IPS-18c (cell line): Measurements from ENCODE around the gene ZFYVE19.
A peak's percentile ranks its signal among the peaks of the same experiment; 100 is the strongest.

ENCODE experiments used
- H3K4me3 ChIP-seq: 2 replicates; pipeline ENCODE4 v1.7.0; 2013; ENCODE audit warnings: low read depth, mild to moderate bottlenecking, low read length, moderate library complexity; ENCODE audit not compliant: insufficient read depth
- H3K9me3 ChIP-seq: one replicate; pipeline ENCODE4 v1.6.1; 2013; ENCODE audit warnings: mild to moderate bottlenecking, low read length, moderate library complexity; ENCODE audit not compliant: control insufficient read depth, insufficient read depth

ZFYVE19 gene

DNA sequence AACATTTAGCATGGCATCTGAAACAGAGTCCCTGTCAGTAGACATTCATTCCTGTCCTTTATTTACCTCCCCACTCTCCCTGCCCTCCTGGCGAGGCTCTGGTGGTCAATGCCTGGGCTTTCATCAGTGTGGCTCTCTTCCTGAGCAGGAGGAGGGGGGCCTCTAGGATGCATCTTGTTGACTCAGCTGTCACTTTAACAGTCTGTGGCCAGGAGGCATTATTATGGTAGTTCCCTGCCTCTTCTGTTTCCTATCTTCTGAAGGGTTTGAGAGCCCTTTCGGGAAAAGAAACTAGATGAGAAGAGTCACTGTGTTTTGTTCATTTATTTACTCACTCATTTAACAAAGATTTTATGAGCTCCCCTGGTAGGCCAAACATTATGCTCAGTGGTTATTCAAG, 24.0 kb downstream of the ZFYVE19 start:
- no peak overlapping the region for H3K4me3 ChIP-seq
- no peaks in the 10 kb centered on the region for H3K9me3 ChIP-seq

- H3K4me3 ChIP-seq, result no peak overlapping the region
- no peaks in the 10 kb centered on the region for H3K9me3 ChIP-seq
Measured at GRCh38 chr15:40831861-40832260, 25.0 kb downstream of the ZFYVE19 start.

DNA sequence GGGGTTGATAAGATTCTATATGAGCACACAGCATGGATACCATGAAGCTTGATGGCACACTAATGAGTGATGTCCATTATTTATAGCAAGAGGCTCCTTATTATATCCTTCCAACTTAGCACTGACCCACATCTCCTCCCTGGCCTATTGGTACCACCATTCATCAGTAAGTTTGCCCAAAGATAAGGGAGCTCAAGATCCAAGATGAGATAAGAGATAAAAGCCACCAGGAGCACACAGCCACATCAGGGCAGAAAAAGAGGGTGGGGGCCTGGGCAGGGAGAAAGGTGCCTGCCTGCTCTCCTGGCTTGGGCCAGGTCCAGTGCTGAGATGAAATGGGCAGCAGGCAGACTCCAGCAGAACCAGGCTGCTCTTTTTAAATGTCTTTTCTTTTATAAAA, 26.0 kb downstream of the ZFYVE19 start:
- no peaks in the 10 kb centered on the region for H3K9me3 ChIP-seq
- no peak overlapping the region for H3K4me3 ChIP-seq

GRCh38 chr15:40836020-40836419, 29.1 kb downstream of the ZFYVE19 start:
- Histone ChIP-seq H3K4me3 (no peak overlapping the region), H3K9me3 (no peaks in the 10 kb centered on the region)

DNA sequence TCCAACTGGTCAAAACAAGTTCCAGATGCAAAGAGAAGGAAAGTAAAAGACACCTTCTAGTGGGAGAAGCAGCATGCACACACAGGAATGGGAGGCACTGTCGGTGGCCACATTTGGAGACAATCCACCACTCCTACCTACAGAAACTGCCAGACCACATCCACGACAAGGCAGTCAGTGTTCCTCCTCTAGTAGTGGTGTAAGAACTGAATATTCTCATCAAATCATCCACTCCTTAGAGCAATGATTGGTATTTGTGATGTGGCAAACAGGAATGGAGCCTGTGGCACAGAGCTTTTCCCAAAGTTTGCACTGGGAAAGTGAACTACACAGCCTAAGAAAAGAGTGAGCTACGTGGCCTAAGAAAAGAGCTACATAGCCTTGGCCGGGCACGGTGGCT, 31.9 kb downstream of the ZFYVE19 start:
- H3K4me3 ChIP-seq, result no peak overlapping the region

GRCh38 chr15:40841741-40842140, 34.9 kb downstream of the ZFYVE19 start:
- H3K4me3 ChIP-seq, result no peak overlapping the region
- H3K9me3 ChIP-seq, result no peaks in the 10 kb centered on the region

More for the DNA sequence above, 31.9 kb downstream of the ZFYVE19 start:
- H3K9me3 ChIP-seq, result no peaks in the 10 kb centered on the region

DNA sequence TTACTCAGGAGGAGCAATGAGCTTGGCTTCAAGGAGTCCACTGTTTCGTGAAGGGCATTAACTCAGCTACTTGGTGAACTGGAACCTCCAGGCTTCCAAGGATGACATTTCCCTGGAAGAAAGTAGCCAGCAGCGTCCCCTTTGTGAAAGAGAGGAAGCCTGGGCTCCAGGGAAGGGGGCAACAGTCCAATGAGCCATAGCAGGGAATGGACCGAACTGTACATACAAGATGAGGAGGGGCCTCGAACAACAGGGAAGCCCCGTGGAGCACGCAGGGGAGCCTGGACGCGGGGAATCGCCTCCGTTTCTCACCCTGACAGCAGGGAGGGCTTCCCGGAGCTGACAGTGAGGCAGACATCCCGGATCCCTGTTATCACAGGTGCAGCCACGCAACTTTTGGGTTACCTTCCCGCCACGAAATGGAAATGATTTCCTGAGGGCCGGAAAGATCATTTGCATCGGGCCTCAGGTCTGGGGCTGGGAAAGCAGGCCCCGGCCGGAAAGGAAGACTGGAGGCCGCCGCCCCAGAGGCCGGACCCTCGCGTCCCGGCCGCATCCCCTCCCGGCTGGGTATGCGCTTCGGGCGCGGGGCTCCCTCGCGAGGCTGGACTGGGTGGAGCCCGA, 36.5 kb downstream of the ZFYVE19 start:
- Histone ChIP-seq H3K4me3 (peak overlapping the region; percentile 92), H3K9me3 (no peaks in the 10 kb centered on the region)

- Histone ChIP-seq H3K4me3 (peak within 1 kb of the TSS; percentile 92), H3K9me3 (no peaks in the 10 kb centered on the region)
Measured at GRCh38 chr15:40843885-40844695, 37.2 kb downstream of the ZFYVE19 start, which contains the start of gene SPINT1. Gene SPINT1 (plus strand): TSS chr15:40844048. CDS start chr15:40844555, 507 bp downstream.

DNA sequence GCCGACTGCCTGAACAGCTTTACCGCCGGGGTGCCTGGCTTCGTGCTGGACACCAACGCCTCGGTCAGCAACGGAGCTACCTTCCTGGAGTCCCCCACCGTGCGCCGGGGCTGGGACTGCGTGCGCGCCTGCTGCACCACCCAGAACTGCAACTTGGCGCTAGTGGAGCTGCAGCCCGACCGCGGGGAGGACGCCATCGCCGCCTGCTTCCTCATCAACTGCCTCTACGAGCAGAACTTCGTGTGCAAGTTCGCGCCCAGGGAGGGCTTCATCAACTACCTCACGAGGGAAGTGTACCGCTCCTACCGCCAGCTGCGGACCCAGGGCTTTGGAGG, 37.8 kb downstream of the ZFYVE19 start:
- Histone ChIP-seq H3K4me3 (peak overlapping the region; percentile 92), H3K9me3 (no peaks in the 10 kb centered on the region)

DNA sequence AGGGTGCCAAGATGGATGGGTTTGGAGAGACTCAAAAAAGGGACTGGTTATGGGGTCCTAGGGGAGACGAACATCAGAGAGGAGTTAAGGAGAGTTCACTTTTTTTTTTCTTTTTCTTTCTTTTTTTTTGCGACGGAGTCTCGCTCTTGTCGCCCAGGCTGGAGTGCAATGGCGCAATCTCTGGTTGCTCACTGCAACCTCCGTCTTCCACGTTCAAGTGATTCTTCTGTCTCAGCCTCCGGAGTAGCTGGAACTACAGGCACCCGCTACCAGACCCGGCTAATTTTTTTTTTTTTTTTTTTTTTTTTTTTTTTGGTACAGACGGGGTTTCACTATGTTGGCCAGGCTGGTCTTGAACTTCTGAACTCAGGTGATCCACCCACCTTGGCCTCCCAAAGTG, 38.1 kb downstream of the ZFYVE19 start:
- H3K4me3 ChIP-seq, result peak overlapping the region; percentile 92

DNA sequence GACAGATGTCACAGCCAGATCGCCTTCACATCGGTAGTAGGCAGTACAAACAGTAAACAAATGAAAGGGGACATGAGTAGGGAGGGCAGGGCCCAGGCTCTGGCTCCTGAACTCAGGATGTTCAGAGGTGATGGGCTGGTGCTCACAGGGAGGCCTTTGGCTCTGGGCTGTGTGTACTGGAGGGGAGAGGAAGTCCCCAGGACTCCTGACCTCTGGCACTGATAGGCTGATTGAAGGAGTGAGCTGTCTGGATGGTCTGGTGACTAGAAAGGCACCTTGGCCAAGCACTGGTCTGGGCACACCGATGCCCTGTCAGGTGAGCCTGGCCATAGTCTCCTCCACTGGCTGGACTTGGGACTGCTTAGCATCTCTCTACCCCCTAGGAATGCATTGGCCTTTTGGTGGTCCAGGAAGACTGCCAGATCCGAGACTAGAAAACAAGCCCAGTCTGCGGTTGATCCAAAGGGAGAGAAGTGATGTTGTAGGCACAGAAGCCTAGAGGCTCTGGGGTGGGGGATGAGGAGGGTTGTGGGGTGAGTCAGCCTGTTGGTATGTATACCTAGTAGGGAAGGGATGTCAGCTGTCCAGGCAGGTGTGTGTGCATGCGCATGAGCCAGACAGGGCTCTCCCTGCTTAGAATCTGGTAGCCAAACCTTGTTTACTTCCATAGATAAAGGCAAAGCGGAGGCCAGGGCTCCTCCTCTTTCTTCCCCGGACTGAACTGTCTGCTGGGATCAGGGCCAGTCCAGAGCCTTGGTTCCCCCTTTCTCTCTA, 38.8 kb downstream of the ZFYVE19 start:
- Histone ChIP-seq H3K4me3 (peak overlapping the region; percentile 92), H3K9me3 (no peaks in the 10 kb centered on the region)

More for the DNA sequence above, 38.1 kb downstream of the ZFYVE19 start:
- no peaks in the 10 kb centered on the region for H3K9me3 ChIP-seq

DNA sequence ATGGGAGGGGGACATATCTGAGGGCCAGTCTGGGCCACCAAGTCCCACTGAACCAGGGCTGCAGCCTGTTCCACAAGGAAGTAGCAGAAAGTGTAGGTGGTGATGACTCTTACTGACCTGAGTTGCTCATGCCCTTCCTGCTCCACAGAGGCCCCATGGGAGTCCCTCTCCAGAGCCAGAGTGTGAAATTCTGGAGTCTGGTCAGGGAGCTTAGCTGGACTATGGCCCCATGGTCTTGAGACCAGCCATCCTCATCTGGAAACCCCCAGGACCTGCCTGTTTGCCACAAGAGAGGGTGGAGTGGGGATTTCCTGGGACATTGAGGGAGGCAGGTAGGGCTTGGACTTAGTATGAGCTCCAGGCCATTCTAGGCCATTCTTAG, 39.9 kb downstream of the ZFYVE19 start:
- Histone ChIP-seq H3K4me3 (no peak overlapping the region; the same call in 1 of the 2 replicates), H3K9me3 (no peaks in the 10 kb centered on the region)

GRCh38 chr15:40847223-40847961, 40.5 kb downstream of the ZFYVE19 start:
- H3K9me3 ChIP-seq, result no peaks in the 10 kb centered on the region
- H3K4me3 ChIP-seq, result peak overlapping the region; percentile 31

- H3K9me3 ChIP-seq, result no peaks in the 10 kb centered on the region
- H3K4me3 ChIP-seq, result no peak overlapping the region
Measured at GRCh38 chr15:40850576-40851112, 43.8 kb downstream of the ZFYVE19 start.

GRCh38 chr15:40852529-40852928, 45.6 kb downstream of the ZFYVE19 start:
- no peak overlapping the region for H3K4me3 ChIP-seq
- H3K9me3 ChIP-seq, result no peaks in the 10 kb centered on the region

- Histone ChIP-seq H3K9me3 (no peaks in the 10 kb centered on the region), H3K4me3 (no peak overlapping the region)
Measured at GRCh38 chr15:40853241-40853890, 46.5 kb downstream of the ZFYVE19 start.

- H3K4me3 ChIP-seq, result no peak overlapping the region
- H3K9me3 ChIP-seq, result no peaks in the 10 kb centered on the region
Measured at GRCh38 chr15:40854161-40854560, 47.3 kb downstream of the ZFYVE19 start.
